NCI-H748 (cell line): ENCODE results near the gene TRIM14.
"Not testable (repeated sequence)": the region's sequence is repeated elsewhere in the genome, so short reads cannot be mapped to it uniquely, and the experiment has no call there.

Source experiments
- DNase-seq: peaks from one replicate; lab custom pipeline; 2025; ENCODE audit not compliant: unreplicated experiment; lab: John Stamatoyannopoulos, UW

The TRIM14 gene

GRCh38 chr9:98085058-98085457, 34.0 kb downstream of the TRIM14 start:
- no peak for DNase-seq

- DNase-seq: no peak
Measured at GRCh38 chr9:98084396-98084795, 34.6 kb downstream of the TRIM14 start.

- DNase-seq: no peak
Measured at GRCh38 chr9:98083566-98084183, 35.3 kb downstream of the TRIM14 start.

- no peak for DNase-seq
Measured at GRCh38 chr9:98083061-98083501, 35.9 kb downstream of the TRIM14 start.

GRCh38 chr9:98081477-98082219, 37.4 kb downstream of the TRIM14 start:
- no peak for DNase-seq

- no peak for DNase-seq
Measured at GRCh38 chr9:98080780-98081179, 38.2 kb downstream of the TRIM14 start.

- DNase-seq: no peak
Measured at GRCh38 chr9:98080326-98080725, 38.7 kb downstream of the TRIM14 start.

GRCh38 chr9:98078895-98079294, 40.1 kb downstream of the TRIM14 start:
- no peak for DNase-seq

GRCh38 chr9:98076514-98076890, 42.5 kb downstream of the TRIM14 start:
- DNase-seq: not testable (repeated sequence)

- no peak for DNase-seq
Measured at GRCh38 chr9:98075332-98075805, 43.7 kb downstream of the TRIM14 start.

- peak; percentile 43 for DNase-seq
Measured at GRCh38 chr9:98074115-98074990, 44.7 kb downstream of the TRIM14 start.

GRCh38 chr9:98071737-98072136, 47.3 kb downstream of the TRIM14 start:
- no peak for DNase-seq

- DNase-seq: no peak
Measured at GRCh38 chr9:98070704-98071103, 48.3 kb downstream of the TRIM14 start.

GRCh38 chr9:98069551-98069950, 49.5 kb downstream of the TRIM14 start:
- DNase-seq: no peak

- DNase-seq: no peak
Measured at GRCh38 chr9:98067184-98067583, 51.8 kb downstream of the TRIM14 start.

- DNase-seq: no peak
Measured at GRCh38 chr9:98066235-98066634, 52.8 kb downstream of the TRIM14 start.

- no peak for DNase-seq
Measured at GRCh38 chr9:98064623-98065392, 54.2 kb downstream of the TRIM14 start.

- no peak for DNase-seq
Measured at GRCh38 chr9:98062161-98062560, 56.9 kb downstream of the TRIM14 start.

GRCh38 chr9:98057138-98057799, 61.8 kb downstream of the TRIM14 start:
- no peak for DNase-seq
